ENCODE measurements around the gene SIGLEC8.

Gene SIGLEC8

DNA sequence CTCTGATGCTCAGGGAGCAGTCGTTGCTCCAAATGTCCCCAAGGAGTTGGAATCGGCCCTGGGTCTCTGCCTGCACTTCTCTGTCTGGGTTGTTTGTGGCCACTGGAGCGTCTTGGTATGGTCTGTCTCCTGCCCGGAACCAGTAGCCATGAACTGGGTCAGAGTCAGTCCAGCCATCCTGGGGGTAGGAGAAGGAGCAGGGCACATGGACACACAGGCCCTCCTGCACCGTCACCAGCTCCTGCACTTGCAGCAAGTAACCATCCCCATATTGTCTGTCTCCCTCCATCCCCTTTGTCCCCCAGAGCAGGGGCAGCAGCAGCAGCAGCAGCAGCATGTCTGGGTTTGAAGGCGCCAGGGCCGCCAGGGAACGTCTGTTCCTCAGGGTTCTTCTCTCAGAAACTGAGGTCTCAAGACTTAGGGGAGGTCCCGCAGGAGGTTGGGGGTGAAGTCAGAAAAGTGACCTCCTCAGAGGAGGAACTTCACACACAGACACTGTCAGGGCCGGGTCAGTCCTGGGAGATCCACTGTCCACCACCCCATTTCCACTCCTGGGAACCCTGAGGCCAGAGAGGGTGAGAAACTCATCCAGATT lies at the start of gene SIGLEC8:
TSS of gene SIGLEC8 (minus strand) at position 404 of the 595 bp plus-strand sequence. CDS start at position 337, 67 bp downstream.
- Histone ChIP-seq H3K4me2 (ENCODE audit: low read length) (no peak within 1 kb of the TSS), H3K27me3 (ENCODE audit: low read depth, low read length) (peaks cover 23% of the 10 kb centered on the region), H3K9me3 (ENCODE audit: insufficient read depth, low read length) (no peaks in the 10 kb centered on the region), H3K4me1 (ENCODE audit: low read length) (peaks cover 8% of the 10 kb centered on the region), H4K20me1 (ENCODE audit: insufficient read depth, low read length) (no peaks in the 10 kb centered on the region), H3K36me3 (replicated peaks; ENCODE audit: low read depth, low read length) (no peaks in the 10 kb centered on the region), H3K27ac (ENCODE audit: low read length) (no peak within 1 kb of the TSS), H2AFZ (ENCODE audit: low read depth, low read length) (no peak within 1 kb of the TSS), H3K9ac (ENCODE audit: low read length) (no peak within 1 kb of the TSS), H3K79me2 (ENCODE audit: low read length) (no peaks in the 10 kb centered on the region), H3K4me3 (ENCODE audit: low read length) (no peak within 1 kb of the TSS)
- TF ChIP-seq EZH2phosphoT487 (IDR thresholded peaks at IDR 0.05; ENCODE audit: low read depth) = no peak
- TF ChIP-seq, protein P1, sequence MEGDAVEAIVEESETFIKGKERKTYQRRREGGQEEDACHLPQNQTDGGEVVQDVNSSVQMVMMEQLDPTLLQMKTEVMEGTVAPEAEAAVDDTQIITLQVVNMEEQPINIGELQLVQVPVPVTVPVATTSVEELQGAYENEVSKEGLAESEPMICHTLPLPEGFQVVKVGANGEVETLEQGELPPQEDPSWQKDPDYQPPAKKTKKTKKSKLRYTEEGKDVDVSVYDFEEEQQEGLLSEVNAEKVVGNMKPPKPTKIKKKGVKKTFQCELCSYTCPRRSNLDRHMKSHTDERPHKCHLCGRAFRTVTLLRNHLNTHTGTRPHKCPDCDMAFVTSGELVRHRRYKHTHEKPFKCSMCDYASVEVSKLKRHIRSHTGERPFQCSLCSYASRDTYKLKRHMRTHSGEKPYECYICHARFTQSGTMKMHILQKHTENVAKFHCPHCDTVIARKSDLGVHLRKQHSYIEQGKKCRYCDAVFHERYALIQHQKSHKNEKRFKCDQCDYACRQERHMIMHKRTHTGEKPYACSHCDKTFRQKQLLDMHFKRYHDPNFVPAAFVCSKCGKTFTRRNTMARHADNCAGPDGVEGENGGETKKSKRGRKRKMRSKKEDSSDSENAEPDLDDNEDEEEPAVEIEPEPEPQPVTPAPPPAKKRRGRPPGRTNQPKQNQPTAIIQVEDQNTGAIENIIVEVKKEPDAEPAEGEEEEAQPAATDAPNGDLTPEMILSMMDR (IDR thresholded peaks at IDR 0.05; ENCODE audit: low read depth, low read length) = no peak

DNA sequence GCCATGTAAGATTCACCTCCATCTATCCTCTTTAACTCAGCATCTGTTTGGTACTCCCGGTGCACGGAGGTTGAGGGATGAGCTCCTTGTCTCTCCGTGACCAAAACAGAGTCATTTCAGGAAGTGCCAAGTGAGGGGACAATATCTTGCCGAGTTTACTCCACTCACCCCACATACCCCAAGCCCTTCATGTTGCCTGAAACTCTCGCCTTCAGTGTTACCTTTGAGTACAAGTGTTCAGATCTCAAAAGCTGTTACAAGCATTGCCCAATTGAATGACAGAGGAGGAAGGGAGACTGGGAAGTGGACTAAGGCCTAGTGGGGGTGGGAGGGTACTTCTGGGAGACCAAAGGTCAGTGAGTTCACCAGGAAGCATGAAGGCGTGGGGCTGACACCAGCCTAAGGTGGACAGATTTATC lies 49.4 kb upstream of the SIGLEC8 start:
- Histone ChIP-seq H3K36me3 (replicated peaks; ENCODE audit: low read depth, low read length) (no peaks in the 10 kb centered on the region), H3K4me3 (ENCODE audit: low read length) (no peak overlapping the region), H3K27me3 (ENCODE audit: low read depth, low read length) (peaks cover 19% of the 10 kb centered on the region), H2AFZ (ENCODE audit: low read depth, low read length) (no peak overlapping the region), H3K79me2 (ENCODE audit: low read length) (no peaks in the 10 kb centered on the region), H3K4me1 (ENCODE audit: low read length) (peaks cover 6% of the 10 kb centered on the region; the same call in 1 of the 2 replicates), H3K9me3 (ENCODE audit: insufficient read depth, low read length) (no peaks in the 10 kb centered on the region), H3K27ac (ENCODE audit: low read length) (no peak overlapping the region), H3K4me2 (ENCODE audit: low read length) (no peak overlapping the region), H3K9ac (ENCODE audit: low read length) (no peak overlapping the region), H4K20me1 (ENCODE audit: insufficient read depth, low read length) (no peaks in the 10 kb centered on the region)
- no peak for TF ChIP-seq EZH2phosphoT487 (IDR thresholded peaks at IDR 0.05; ENCODE audit: low read depth)
- TF ChIP-seq, protein P1 (IDR thresholded peaks at IDR 0.05; ENCODE audit: low read depth, low read length) = no peak

DNA sequence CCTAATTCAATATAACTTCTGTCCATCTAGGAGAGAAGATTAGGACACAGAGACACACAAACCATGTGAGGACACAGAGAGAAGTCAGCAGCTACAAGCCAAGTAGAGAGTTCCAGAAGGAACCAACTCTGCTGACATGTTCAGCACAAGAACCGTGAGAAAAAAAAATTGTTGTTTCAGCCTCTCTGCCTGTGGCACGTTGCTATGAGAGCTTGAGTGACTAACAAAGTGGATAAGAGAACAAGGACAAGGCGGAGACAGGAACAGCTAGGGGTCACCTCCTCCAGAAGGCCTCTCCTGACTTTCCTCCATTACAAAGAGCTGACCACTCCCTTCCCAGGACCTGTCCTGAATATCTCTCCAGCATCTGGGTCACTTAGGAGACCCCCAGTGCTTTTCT lies 48.9 kb upstream of the SIGLEC8 start:
- no peaks in the 10 kb centered on the region for H3K36me3 ChIP-seq (replicated peaks; ENCODE audit: low read depth, low read length)
- H3K27me3 ChIP-seq (ENCODE audit: low read depth, low read length) = peaks cover 14% of the 10 kb centered on the region
- H2AFZ ChIP-seq (ENCODE audit: low read depth, low read length) = no peak overlapping the region
- H3K4me3 ChIP-seq (ENCODE audit: low read length) = no peak overlapping the region
- no peaks in the 10 kb centered on the region for H3K9me3 ChIP-seq (ENCODE audit: insufficient read depth, low read length)
- TF ChIP-seq, protein P1 (IDR thresholded peaks at IDR 0.05; ENCODE audit: low read depth, low read length) = no peak
- no peak for TF ChIP-seq EZH2phosphoT487 (IDR thresholded peaks at IDR 0.05; ENCODE audit: low read depth)
- H3K4me2 ChIP-seq (ENCODE audit: low read length) = no peak overlapping the region
- H3K27ac ChIP-seq (ENCODE audit: low read length) = no peak overlapping the region
- no peak overlapping the region for H3K9ac ChIP-seq (ENCODE audit: low read length)
- peaks cover 6% of the 10 kb centered on the region; the same call in 1 of the 2 replicates for H3K4me1 ChIP-seq (ENCODE audit: low read length)
- no peaks in the 10 kb centered on the region for H4K20me1 ChIP-seq (ENCODE audit: insufficient read depth, low read length)
- no peaks in the 10 kb centered on the region for H3K79me2 ChIP-seq (ENCODE audit: low read length)

DNA sequence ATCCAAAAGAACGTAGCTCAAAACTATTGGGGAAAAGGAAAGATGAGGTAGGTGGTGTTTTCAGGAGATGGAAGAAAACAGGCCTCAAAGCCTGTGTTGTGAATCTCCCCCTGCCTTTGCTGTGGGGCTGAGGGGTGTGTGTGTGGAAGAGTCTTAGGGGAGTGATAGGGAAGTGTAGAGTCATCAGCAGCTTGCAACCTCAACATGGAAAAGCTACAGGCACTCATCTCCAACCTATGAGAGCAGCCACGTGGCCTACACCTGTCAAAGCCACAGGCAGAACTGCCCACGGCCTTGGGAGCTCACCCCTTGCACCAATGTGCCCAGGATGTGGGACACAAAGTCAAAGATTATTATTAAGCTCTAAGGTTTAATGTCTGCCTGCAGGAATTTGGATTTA lies 47.6 kb upstream of the SIGLEC8 start:
- Histone ChIP-seq H2AFZ (ENCODE audit: low read depth, low read length) (no peak overlapping the region), H3K36me3 (replicated peaks; ENCODE audit: low read depth, low read length) (no peaks in the 10 kb centered on the region), H4K20me1 (ENCODE audit: insufficient read depth, low read length) (no peaks in the 10 kb centered on the region), H3K9ac (ENCODE audit: low read length) (no peak overlapping the region), H3K4me3 (ENCODE audit: low read length) (no peak overlapping the region), H3K79me2 (ENCODE audit: low read length) (no peaks in the 10 kb centered on the region), H3K4me2 (ENCODE audit: low read length) (no peak overlapping the region), H3K27ac (ENCODE audit: low read length) (no peak overlapping the region), H3K27me3 (ENCODE audit: low read depth, low read length) (peaks cover 8% of the 10 kb centered on the region; the same call in 1 of the 2 replicates), H3K4me1 (ENCODE audit: low read length) (peaks cover 12% of the 10 kb centered on the region), H3K9me3 (ENCODE audit: insufficient read depth, low read length) (no peaks in the 10 kb centered on the region)
- TF ChIP-seq, protein P1 (IDR thresholded peaks at IDR 0.05; ENCODE audit: low read depth, low read length) = no peak
- no peak for TF ChIP-seq EZH2phosphoT487 (IDR thresholded peaks at IDR 0.05; ENCODE audit: low read depth)

Data from OCI-LY3 (cell line).